Measurements from ENCODE around the gene SLC16A8.
A peak's percentile ranks its signal among the peaks of the same experiment; 100 is the strongest.

Gene SLC16A8

GRCh38 chr22:38073150-38074130, 10.5 kb downstream of the SLC16A8 start:
- DNase-seq: no peak

GRCh38 chr22:38072322-38073149, 11.4 kb downstream of the SLC16A8 start:
- no peak for DNase-seq

DNA sequence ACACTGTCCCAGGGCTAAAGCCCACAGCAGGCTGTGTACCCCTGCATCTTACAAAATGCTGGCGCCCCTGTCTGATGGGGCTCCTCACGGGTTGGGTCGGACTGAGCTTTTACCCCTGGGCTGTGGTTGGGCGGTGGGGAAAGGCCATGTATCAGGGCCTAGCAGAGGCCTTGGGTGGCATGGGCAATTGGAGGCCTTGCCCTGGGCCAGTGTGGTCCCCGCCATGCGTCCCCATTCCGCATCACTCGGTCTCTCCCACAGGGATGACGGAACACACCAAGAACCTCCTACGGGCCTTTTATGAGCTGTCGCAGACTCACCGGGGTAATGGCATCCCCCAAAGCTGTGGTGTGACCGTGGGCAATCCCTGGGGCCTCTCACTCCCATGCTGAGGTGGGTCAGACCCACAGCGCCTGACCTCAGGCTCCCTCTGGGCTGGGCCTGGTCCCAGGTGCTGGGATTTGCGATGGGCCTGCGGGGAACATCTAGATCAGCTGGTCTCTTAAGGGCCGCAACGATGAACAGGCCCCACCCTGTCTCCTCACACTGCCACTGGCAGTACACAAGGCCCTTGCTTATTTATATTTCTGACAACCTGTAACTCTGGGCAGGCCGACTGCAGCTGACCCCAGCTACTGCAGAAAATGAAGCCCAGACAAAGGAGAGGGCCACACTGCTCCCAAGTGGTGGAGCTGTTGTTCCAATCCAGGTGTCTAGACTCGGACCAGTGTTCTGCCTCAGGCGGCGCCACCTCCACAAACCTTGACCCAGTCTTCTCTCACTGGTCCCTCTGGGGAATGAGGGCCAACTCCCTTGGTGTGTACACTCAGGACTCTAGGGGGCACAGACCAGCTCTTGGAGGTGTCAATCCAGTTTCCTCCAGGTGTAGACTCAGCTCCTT, 12.3 kb downstream of the SLC16A8 start:
- no peak for DNase-seq

- no peak for DNase-seq
These were observed 13.6 kb downstream of the SLC16A8 start for GRCh38 chr22:38070250-38070921.

DNA sequence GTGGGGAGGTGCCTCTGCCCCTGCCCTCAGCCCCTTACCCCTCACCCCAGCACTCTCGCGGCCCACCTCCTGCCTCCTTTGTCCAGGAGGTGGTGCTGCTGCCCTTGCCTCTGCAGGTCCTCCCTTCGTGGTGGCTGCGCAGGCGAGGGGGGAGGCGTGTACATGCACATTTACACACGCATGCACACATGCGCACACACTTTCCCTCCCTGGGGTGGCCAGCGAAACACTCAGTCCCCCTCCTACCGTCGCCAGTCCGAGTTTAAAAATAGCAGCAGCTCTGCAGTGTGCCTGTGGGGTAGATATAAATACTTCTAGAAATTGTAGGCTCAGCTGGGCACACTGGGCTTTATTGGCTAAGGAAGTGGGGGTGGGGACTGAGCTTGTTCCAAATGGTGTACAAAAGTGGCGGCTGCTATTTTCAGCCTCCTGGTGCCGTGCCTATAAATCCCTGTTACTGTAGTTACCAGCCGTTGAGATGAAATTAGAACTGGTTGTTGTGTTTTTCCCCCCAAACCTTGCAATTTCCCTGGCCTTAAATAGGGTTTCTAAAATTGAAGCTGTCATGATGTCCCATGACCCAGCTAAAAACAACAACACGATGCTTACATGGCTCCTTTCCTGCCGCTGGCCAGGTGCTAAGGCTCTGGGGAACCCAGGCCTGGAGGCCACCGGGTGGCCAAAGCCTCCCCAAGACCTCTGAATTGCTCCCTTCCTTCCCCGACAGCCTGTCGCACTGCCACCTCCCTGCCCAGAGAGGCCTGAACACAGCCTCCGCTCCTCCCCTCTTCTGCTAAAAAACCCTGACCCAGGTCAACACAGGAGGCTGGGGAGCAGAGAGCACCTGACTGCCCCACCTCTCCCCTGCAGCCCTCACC, 14.4 kb downstream of the SLC16A8 start:
- no peak for DNase-seq

- DNase-seq: no peak
These were observed 15.2 kb downstream of the SLC16A8 start for GRCh38 chr22:38068641-38069371.

- DNase-seq: no peak
These were observed 16.1 kb downstream of the SLC16A8 start for GRCh38 chr22:38067761-38068360.

DNA sequence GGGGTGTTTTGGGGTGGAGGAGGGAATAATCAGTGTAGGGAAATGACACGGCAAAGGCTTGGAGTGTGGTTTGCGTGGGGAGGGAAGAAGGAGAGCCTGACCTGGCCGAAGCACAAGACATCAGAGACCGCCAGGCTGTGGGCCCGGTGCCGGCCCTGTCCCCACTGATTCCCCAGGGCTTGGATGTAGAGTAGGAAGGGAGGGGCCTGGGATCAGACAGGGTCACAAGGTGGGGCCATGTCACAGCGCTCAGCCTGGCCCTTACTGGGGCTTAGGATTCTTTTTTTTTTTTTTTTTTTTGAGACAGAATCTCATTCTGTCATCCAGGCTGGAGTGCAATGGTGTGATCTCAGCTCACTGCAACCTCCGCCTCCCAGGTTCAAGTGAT, 17.0 kb downstream of the SLC16A8 start:
- no peak for DNase-seq

GRCh38 chr22:38066381-38067027, 17.5 kb downstream of the SLC16A8 start:
- no peak for DNase-seq

GRCh38 chr22:38065539-38065938, 18.4 kb downstream of the SLC16A8 start:
- DNase-seq: no peak

- DNase-seq: no peak
These were observed 21.2 kb downstream of the SLC16A8 start for GRCh38 chr22:38062791-38063190.

DNA sequence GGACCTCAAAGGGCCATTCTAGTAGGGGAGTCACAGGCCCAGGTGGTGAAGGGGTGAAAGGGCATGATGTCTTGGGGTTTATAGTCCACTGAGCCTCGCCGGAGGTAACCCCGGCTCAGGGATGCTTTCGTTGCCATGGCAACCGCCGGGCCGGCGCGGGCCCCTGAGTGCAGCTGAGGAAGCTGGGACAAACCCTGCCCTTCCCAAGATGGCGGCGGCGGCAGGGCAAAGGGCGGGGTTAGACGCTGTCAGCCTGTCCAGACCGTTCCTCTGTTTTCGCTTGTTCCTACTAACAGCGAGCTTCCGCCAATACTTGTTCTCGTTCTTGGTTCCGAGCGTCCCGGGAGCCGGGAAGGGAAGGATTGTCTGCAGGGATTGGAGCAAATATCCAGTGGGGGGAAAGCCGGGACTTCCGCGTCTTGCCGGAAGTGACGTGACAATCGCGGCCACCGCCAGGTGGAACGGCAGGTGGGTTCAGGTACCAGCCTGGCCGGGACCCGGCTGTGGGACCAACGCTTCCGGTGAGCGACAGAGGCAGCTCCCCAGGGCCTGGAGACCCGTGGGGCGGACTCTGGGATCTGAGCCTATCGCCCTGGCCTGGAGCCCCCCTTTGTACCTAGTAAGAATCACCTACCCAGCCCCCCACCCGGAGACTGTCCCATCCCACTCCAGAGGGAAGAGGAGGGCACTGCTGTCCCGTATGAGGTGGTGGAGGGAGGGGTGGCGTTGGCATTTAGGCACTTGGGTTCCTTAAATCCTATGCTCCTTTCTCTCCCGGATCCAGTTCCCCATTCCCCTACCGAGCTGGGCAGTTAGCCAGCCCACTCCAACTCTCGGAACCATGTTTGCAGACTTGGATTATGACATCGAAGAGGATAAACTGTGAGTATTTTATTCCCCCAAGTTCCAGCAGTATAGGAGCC, 26.8 kb downstream of the SLC16A8 start, which contains the start of gene PICK1:
PICK1 (plus strand) TSS at position 436 of the 923 bp plus-strand sequence; CDS start at position 842, 406 bp downstream.
- DNase-seq: peak; percentile 87

GRCh38 chr22:38051900-38052862, 31.8 kb downstream of the SLC16A8 start:
- peak; percentile 72 for DNase-seq

- DNase-seq: no peak
These were observed 32.7 kb downstream of the SLC16A8 start for GRCh38 chr22:38051261-38051660.

GRCh38 chr22:38050720-38051119, 33.3 kb downstream of the SLC16A8 start:
- no peak for DNase-seq

Measured in right kidney (tissue), 1 donor.